Lower leg skin (tissue), 3 donors: ENCODE measurements around the gene ALCAM.

Source experiments
- POLR2A ChIP-seq, 2 donors: fragments of 450-650 bp; IDR thresholded peaks; one replicate each; pipeline ENCODE4 v1.6.1; 2016 to 2017; ENCODE audit warnings: antibody characterized with exemption in 2 of 2, mild to moderate bottlenecking in 1 of 2, moderate library complexity in 1 of 2
- TF ChIP-seq, protein P1 (sequence below), 3 donors: fragments of 450-650 bp; IDR thresholded peaks; one replicate each; pipeline ENCODE4 v1.5.1; 2016; ENCODE audit warnings: antibody characterized with exemption in 3 of 3, mild to moderate bottlenecking in 3 of 3, moderate library complexity in 2 of 3

DNA sequence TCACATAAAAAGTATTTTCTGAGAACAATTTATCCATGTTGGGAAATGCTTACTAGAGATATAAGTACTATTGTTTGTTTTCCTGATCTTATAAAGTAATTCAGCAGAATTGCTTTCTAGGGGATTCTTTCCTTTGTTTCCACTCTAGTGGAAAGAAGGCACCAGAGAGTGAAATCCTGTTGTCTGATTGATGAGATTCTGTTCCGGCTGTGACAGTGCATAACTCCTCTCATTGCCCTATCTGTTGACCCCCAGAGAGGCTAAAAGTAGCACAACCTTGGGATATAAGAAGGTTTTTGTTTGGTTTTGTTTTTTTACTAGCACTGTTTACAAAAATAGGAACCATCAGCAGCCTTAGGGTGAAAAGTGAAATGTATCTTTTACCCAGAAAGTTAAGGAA is 114.1 kb downstream of the ALCAM start:
- TF ChIP-seq, protein P1, sequence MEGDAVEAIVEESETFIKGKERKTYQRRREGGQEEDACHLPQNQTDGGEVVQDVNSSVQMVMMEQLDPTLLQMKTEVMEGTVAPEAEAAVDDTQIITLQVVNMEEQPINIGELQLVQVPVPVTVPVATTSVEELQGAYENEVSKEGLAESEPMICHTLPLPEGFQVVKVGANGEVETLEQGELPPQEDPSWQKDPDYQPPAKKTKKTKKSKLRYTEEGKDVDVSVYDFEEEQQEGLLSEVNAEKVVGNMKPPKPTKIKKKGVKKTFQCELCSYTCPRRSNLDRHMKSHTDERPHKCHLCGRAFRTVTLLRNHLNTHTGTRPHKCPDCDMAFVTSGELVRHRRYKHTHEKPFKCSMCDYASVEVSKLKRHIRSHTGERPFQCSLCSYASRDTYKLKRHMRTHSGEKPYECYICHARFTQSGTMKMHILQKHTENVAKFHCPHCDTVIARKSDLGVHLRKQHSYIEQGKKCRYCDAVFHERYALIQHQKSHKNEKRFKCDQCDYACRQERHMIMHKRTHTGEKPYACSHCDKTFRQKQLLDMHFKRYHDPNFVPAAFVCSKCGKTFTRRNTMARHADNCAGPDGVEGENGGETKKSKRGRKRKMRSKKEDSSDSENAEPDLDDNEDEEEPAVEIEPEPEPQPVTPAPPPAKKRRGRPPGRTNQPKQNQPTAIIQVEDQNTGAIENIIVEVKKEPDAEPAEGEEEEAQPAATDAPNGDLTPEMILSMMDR (IDR thresholded peaks at IDR 0.05): no peak
- no peak for TF ChIP-seq POLR2A (IDR thresholded peaks at IDR 0.05)
